ENCODE measurements around the gene CPA5.

The CPA5 gene, protein sequence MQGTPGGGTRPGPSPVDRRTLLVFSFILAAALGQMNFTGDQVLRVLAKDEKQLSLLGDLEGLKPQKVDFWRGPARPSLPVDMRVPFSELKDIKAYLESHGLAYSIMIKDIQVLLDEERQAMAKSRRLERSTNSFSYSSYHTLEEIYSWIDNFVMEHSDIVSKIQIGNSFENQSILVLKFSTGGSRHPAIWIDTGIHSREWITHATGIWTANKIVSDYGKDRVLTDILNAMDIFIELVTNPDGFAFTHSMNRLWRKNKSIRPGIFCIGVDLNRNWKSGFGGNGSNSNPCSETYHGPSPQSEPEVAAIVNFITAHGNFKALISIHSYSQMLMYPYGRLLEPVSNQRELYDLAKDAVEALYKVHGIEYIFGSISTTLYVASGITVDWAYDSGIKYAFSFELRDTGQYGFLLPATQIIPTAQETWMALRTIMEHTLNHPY

GRCh38 chr7:130344271-130344866, at the start of gene CPA5:
TSS of gene CPA5 (plus strand) at chr7:130344816. CDS start at chr7:130346486, 1,670 bp downstream.
- Histone ChIP-seq H3K9ac (ENCODE audit: low read depth, low read length) (no peak within 1 kb of the TSS), H3K4me1 (ENCODE audit: insufficient read depth, low read length) (peaks cover 8% of the 10 kb centered on the region; the same call in 1 of the 2 replicates), H3K9me3 (ENCODE audit: control insufficient read depth, insufficient read depth, low read length) (no peaks in the 10 kb centered on the region), H3K36me3 (ENCODE audit: insufficient read depth, low read length) (no peaks in the 10 kb centered on the region)

DNA sequence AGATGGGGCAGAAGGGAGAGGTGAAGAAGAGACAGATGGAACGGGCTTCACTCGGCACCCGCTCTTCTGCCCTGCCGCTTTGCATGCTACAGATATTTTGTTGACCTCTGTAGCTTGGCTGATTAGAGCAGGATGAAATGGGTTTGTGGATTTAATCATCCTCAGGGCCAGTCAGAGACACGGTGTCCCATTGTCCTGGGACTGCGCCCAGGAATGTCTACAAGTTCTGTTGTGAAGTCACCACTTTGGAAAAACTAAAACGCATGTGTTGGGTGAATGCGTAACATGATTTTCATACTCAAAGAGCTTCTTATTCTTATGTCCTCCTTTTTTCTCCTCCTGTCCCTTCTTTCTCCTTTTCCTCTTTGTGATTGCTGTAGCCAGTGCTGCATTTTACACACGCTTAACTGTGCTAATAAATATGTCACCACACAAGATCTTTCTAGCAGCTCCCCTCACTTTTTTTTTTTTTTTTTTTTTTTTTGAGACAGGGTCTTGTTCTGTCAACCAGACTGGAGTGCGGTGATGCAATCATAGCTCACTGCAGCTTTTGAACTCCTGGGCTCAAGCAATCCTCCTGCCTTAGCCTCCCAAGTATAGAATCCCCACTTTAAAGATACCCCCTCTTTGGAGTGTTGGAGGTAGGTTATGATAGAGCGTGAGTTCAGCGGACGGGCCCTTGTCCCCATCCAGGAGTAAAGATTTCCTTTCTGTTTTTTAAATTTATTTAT, 48.2 kb upstream of the CPA5 start:
- H3K9me3 ChIP-seq (ENCODE audit: control insufficient read depth, insufficient read depth, low read length), result no peaks in the 10 kb centered on the region; the same call in 1 of the 2 replicates

GRCh38 chr7:130297628-130298543, 46.7 kb upstream of the CPA5 start:
- no peaks in the 10 kb centered on the region for H3K4me1 ChIP-seq (ENCODE audit: insufficient read depth, low read length)
- no peak overlapping the region for H3K9ac ChIP-seq (ENCODE audit: low read depth, low read length)
- H3K36me3 ChIP-seq (ENCODE audit: insufficient read depth, low read length), result no peaks in the 10 kb centered on the region

More for the DNA sequence above, 48.2 kb upstream of the CPA5 start:
- Histone ChIP-seq H3K4me1 (ENCODE audit: insufficient read depth, low read length) (no peaks in the 10 kb centered on the region), H3K36me3 (ENCODE audit: insufficient read depth, low read length) (no peaks in the 10 kb centered on the region), H3K9ac (ENCODE audit: low read depth, low read length) (no peak overlapping the region)

DNA sequence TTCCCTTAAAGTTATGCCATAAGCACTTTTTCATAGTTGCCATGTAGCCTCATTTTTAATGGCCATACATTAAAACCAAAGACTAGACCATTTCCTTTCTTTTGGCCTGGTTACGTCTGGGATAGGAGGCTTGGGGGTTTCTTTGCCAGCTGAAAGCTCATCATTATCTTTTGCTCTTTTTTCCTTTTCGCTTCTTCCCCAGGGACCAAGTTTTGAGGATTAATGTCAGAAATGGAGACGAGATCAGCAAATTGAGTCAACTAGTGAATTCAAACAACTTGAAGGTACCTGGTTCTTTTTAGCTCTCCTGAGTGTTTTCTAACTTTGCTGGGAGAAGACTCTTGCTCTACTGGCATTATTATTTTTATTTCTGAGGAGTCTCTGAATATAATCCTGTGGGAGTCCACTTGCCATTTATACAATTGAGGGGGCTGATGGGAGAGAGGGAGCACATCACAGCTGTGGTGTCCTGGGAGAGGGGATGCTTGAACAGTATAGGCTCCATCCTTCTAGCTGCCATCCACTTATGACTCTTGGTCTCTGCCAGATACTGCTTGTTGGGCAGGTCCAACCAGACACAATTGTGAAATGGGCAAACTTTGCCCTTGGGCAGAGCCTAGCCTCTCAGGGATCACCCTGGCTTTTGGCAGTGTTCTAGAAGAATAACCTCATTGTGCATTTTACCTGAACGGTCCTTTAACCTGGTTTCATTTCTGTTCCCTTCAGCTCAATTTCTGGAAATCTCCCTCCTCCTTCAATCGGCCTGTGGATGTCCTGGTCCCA, 45.9 kb upstream of the CPA5 start:
- no peaks in the 10 kb centered on the region for H3K9me3 ChIP-seq (ENCODE audit: control insufficient read depth, insufficient read depth, low read length)
- H3K9ac ChIP-seq (ENCODE audit: low read depth, low read length), result no peak overlapping the region
- H3K4me1 ChIP-seq (ENCODE audit: insufficient read depth, low read length), result no peaks in the 10 kb centered on the region
- no peaks in the 10 kb centered on the region for H3K36me3 ChIP-seq (ENCODE audit: insufficient read depth, low read length)

More at GRCh38 chr7:130297628-130298543, 46.7 kb upstream of the CPA5 start:
- H3K9me3 ChIP-seq (ENCODE audit: control insufficient read depth, insufficient read depth, low read length), result no peaks in the 10 kb centered on the region

- no peaks in the 10 kb centered on the region for H3K4me1 ChIP-seq (ENCODE audit: insufficient read depth, low read length)
- H3K9me3 ChIP-seq (ENCODE audit: control insufficient read depth, insufficient read depth, low read length), result no peaks in the 10 kb centered on the region
- H3K36me3 ChIP-seq (ENCODE audit: insufficient read depth, low read length), result no peaks in the 10 kb centered on the region
- no peak overlapping the region for H3K9ac ChIP-seq (ENCODE audit: low read depth, low read length)
These were observed 44.8 kb upstream of the CPA5 start for GRCh38 chr7:130299866-130300265.

DNA sequence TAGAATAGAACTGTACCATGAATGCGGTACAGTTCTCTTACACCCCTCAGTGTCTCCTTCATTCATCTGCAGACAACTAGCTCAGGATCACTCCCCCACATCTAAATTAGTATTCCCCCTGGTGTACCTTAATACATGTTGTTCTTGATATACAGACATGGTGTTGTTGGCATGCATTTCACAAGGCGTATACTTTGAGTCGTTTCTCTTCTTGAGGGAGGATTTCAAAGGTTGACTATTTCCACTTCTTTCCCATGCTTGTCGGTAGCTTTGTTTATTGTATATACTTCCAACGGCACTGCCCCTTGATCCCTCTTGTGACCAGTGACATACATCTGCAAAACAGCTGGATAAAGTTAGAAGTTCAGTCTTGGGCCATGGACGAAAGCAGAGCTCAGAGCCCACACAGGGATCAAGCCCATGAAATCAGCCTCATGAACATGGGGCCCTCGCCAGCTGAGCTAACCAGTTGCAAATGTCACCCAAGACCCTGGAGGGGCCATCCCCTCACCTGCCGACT, 43.1 kb upstream of the CPA5 start:
- H3K9ac ChIP-seq (ENCODE audit: low read depth, low read length), result no peak overlapping the region
- H3K4me1 ChIP-seq (ENCODE audit: insufficient read depth, low read length), result no peaks in the 10 kb centered on the region
- H3K36me3 ChIP-seq (ENCODE audit: insufficient read depth, low read length), result no peaks in the 10 kb centered on the region
- H3K9me3 ChIP-seq (ENCODE audit: control insufficient read depth, insufficient read depth, low read length), result no peaks in the 10 kb centered on the region

DNA sequence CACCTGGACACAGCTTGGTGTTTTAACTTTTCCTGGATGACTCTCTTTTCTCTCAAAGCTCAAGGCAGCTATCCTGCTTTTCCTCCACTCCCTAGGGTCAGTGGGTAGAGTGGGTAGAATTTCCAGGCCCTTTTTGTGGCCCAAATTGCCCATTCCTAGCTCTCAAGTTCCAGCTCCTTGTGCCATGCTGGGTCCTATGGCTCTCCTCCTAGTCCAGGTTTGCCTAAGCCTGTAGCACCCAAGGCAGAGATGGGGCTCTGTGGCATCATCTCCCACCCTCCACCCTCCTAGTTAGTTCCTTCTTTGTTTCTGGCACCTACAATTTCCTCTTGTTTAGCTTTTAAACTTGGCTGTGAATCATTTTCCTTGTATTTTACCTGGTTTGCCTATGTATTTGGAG, 42.0 kb upstream of the CPA5 start:
- Histone ChIP-seq H3K36me3 (ENCODE audit: insufficient read depth, low read length) (no peaks in the 10 kb centered on the region), H3K9me3 (ENCODE audit: control insufficient read depth, insufficient read depth, low read length) (no peaks in the 10 kb centered on the region), H3K9ac (ENCODE audit: low read depth, low read length) (no peak overlapping the region), H3K4me1 (ENCODE audit: insufficient read depth, low read length) (no peaks in the 10 kb centered on the region)

- Histone ChIP-seq H3K4me1 (ENCODE audit: insufficient read depth, low read length) (no peaks in the 10 kb centered on the region), H3K9me3 (ENCODE audit: control insufficient read depth, insufficient read depth, low read length) (no peaks in the 10 kb centered on the region), H3K9ac (ENCODE audit: low read depth, low read length) (no peak overlapping the region), H3K36me3 (ENCODE audit: insufficient read depth, low read length) (no peaks in the 10 kb centered on the region)
These were observed 41.5 kb upstream of the CPA5 start for GRCh38 chr7:130303127-130303526.

- Histone ChIP-seq H3K36me3 (ENCODE audit: insufficient read depth, low read length) (no peaks in the 10 kb centered on the region), H3K4me1 (ENCODE audit: insufficient read depth, low read length) (no peaks in the 10 kb centered on the region), H3K9me3 (ENCODE audit: control insufficient read depth, insufficient read depth, low read length) (no peaks in the 10 kb centered on the region), H3K9ac (ENCODE audit: low read depth, low read length) (no peak overlapping the region)
These were observed 41.1 kb upstream of the CPA5 start for GRCh38 chr7:130303551-130303950.

GRCh38 chr7:130303982-130304381, 40.6 kb upstream of the CPA5 start:
- Histone ChIP-seq H3K36me3 (ENCODE audit: insufficient read depth, low read length) (no peaks in the 10 kb centered on the region), H3K9me3 (ENCODE audit: control insufficient read depth, insufficient read depth, low read length) (no peaks in the 10 kb centered on the region), H3K4me1 (ENCODE audit: insufficient read depth, low read length) (no peaks in the 10 kb centered on the region), H3K9ac (ENCODE audit: low read depth, low read length) (no peak overlapping the region)

GRCh38 chr7:130304878-130305277, 39.7 kb upstream of the CPA5 start:
- Histone ChIP-seq H3K4me1 (ENCODE audit: insufficient read depth, low read length) (no peaks in the 10 kb centered on the region), H3K36me3 (ENCODE audit: insufficient read depth, low read length) (no peaks in the 10 kb centered on the region), H3K9me3 (ENCODE audit: control insufficient read depth, insufficient read depth, low read length) (no peaks in the 10 kb centered on the region), H3K9ac (ENCODE audit: low read depth, low read length) (no peak overlapping the region)

- no peaks in the 10 kb centered on the region for H3K36me3 ChIP-seq (ENCODE audit: insufficient read depth, low read length)
- no peak overlapping the region for H3K9ac ChIP-seq (ENCODE audit: low read depth, low read length)
- no peaks in the 10 kb centered on the region for H3K9me3 ChIP-seq (ENCODE audit: control insufficient read depth, insufficient read depth, low read length)
- H3K4me1 ChIP-seq (ENCODE audit: insufficient read depth, low read length), result no peaks in the 10 kb centered on the region
These were observed 39.1 kb upstream of the CPA5 start for GRCh38 chr7:130305433-130306042.

DNA sequence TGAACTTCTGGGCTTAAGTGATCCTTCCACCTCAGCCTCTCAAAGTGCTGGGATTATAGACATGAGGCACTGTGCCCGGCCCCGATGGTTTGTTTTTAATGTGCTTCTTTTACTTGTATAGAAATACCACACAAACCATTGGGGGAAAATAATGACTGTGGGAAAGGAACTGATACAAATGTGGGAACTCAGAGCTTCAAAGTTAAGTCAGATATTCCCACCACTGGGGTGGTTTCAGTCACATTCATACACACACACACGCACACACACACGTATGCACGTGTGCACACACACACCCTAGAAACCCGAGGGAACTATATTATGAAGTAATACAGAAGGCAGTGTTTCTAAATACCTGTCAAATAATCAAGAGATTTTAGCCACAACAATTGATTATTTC, 34.6 kb upstream of the CPA5 start:
- Histone ChIP-seq H3K9me3 (ENCODE audit: control insufficient read depth, insufficient read depth, low read length) (peaks cover 7% of the 10 kb centered on the region; the same call in 1 of the 2 replicates), H3K9ac (ENCODE audit: low read depth, low read length) (no peak overlapping the region), H3K4me1 (ENCODE audit: insufficient read depth, low read length) (no peaks in the 10 kb centered on the region), H3K36me3 (ENCODE audit: insufficient read depth, low read length) (no peaks in the 10 kb centered on the region)
